Psoas muscle (tissue), 8 donors: ENCODE data around the gene BTBD7. TPM values are rescaled to one million over a fixed set of nuclear protein-coding genes. Genes with fewer than 3 reads are reported as not detected.
A peak's percentile ranks its signal among the peaks of the same experiment; 100 is the strongest.

Source experiments
- ATAC-seq, 4 donors: fragments of 200-7000 bp; cut with Tn5 transposase; one replicate each; pipeline ENCODE4 v1.9.1; 2020; ENCODE audit warnings: moderate library complexity in 3 of 4, mild to moderate bottlenecking in 2 of 4
- DNase-seq, 2 donors: peaks; one replicate each; pipeline ENCODE4 v3.0.0-alpha.2; 2020
- H3K27ac ChIP-seq: fragments of 200-600 bp; one replicate; pipeline ENCODE4 v1.8.0; 2022
- H3K27me3 ChIP-seq, 3 donors: fragments of 200-600 bp in 1 of 3; one replicate each; pipeline versions ENCODE4 v1.6.1 to v1.8.0; 2013 to 2022; ENCODE audit warnings: low read length in 2 of 3, mild to moderate bottlenecking in 2 of 3, moderate library complexity in 1 of 3; ENCODE audit not compliant: insufficient read depth in 3 of 3
- H3K36me3 ChIP-seq, 2 donors: fragments of 200-600 bp in 1 of 2; one replicate each; pipeline versions ENCODE4 v1.6.1 to v1.8.0; 2013 to 2022; ENCODE audit warnings: low read depth in 1 of 2, mild to moderate bottlenecking in 1 of 2, moderate library complexity in 1 of 2; ENCODE audit not compliant: insufficient read depth in 1 of 2
- H3K4me1 ChIP-seq: fragments of 200-600 bp; one replicate; pipeline ENCODE4 v1.8.0; 2022
- H3K4me3 ChIP-seq: fragments of 200-600 bp; one replicate; pipeline ENCODE4 v1.8.0; 2022; ENCODE audit warnings: mild to moderate bottlenecking
- H3K9me3 ChIP-seq: fragments of 200-600 bp; one replicate; pipeline ENCODE4 v1.8.0; 2022
- WGBS, 3 donors: extraction: QIAGEN DNeasy Blood & Tissue Kit; methylation state at CpG; one replicate each; pipeline versions ENCODE4 v1.1.6 to v1.1.7; 2013; 5-methylcytosine and 5-hydroxymethylcytosine counted together
- intact Hi-C, 2 donors: fragments of 100-400 bp; cut with DNase I; formaldehyde crosslinking; loops; one replicate each; pipeline versions ENCODE4 v1.11.0 to v1.14.2; 2022
- polyA plus RNA-seq, 3 donors: library from polyadenylated mRNA; stranded (reverse); fragments of 200-250 nt; gene quantifications; one replicate each; pipeline ENCODE4 v1.2.3, GENCODE V29; 2013
- total RNA-seq, 4 donors: library from RNA; stranded (reverse); fragmentation: NEBNext Ultra II Directional in 2 of 4; extraction: Animal tissue kit (Norgen Biotek cat#: 25700) in 2 of 4; gene quantifications; one replicate each; pipeline versions ENCODE4 v1.2.1 to v1.2.4, GENCODE V29; 2021 to 2023
- TF ChIP-seq, protein P1 (sequence below): fragments of 200-600 bp; IDR thresholded peaks from one replicate; pipeline ENCODE4 v1.8.0; 2022; ENCODE audit warnings: antibody characterized with exemption
- donor health status: healthy with polysubstance abuse.
- donor health status: DM: no; HTN: no; CAD: no; lungs with moderate emphysema.
- donor health status: Bipolar disorder and iron deficiency.
- donor health status: healthy.
- donor health status: DM: yes; HTN: yes; CAD: no.
- donor health status: DM: no; HTN: no; CAD: no.
- donor health status: DM: no; HTN: no; CAD: no.
- donor health status: DM: yes; HTN: yes; CAD: no.

The BTBD7 gene
- total and polyA plus RNA-seq, 7 donors, result 6.0 to 24.9 (median 18.9) TPM

DNA sequence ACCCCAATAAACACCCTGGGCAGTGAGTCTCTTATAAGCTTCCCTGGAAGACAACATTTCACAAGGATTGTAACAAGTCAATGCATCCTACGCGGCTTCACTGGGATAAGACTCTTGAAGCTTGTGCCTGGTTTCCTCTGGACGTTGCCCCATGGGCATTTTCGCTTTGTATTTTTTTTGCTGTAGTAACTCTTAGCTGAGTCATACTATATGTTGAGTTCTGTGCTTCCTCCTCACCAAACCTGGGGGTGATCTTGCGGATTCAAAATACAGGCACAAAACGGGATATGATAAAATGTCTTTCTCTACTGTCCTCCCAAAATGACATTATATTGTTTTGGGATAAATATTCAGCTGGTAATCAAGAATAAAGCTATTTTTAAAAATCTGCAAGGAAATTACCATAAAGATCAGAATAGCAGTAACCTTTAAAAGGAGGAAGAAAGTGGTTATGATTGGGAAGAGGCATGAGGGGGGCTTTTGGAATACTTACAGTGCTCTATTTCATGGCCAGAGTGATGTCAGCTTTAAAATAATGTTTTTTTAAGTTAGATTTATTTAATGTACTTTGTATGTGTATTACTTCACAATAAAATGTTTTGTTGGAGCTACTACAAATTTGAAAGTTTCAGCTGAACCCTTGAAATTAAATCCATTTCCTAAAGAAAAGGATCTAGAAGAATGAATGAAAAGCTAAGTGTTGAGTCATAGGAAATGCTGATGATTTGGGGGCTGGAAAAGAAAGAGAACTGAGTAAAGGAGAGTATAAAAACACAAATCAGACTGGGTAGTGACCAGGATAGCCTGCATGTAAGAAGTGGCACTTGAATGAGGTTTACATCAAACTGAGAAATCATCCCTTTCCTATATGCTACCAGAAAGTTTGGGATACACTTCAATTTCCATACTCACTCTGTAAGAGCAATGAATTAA is 14.7 kb downstream of the BTBD7 start:
- Histone ChIP-seq H3K9me3 (no peaks in the 10 kb centered on the region), H3K36me3 (peaks cover 0 to 4% of the 10 kb centered on the region in 2 donors), H3K4me1 (peaks cover 15% of the 10 kb centered on the region), H3K4me3 (no peak overlapping the region), H3K27me3 (no peaks in the 10 kb centered on the region), H3K27ac (no peak overlapping the region)
- TF ChIP-seq, protein P1, sequence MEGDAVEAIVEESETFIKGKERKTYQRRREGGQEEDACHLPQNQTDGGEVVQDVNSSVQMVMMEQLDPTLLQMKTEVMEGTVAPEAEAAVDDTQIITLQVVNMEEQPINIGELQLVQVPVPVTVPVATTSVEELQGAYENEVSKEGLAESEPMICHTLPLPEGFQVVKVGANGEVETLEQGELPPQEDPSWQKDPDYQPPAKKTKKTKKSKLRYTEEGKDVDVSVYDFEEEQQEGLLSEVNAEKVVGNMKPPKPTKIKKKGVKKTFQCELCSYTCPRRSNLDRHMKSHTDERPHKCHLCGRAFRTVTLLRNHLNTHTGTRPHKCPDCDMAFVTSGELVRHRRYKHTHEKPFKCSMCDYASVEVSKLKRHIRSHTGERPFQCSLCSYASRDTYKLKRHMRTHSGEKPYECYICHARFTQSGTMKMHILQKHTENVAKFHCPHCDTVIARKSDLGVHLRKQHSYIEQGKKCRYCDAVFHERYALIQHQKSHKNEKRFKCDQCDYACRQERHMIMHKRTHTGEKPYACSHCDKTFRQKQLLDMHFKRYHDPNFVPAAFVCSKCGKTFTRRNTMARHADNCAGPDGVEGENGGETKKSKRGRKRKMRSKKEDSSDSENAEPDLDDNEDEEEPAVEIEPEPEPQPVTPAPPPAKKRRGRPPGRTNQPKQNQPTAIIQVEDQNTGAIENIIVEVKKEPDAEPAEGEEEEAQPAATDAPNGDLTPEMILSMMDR, result no peak
- ATAC-seq, result peak in 1 of 4 donors; percentile 53
- 62 to 73% (median 71%) methylated on average over 6 of the region's 6 CpGs for WGBS, 3 donors
- no peak for DNase-seq
- intact Hi-C loops, result no loop called here

DNA sequence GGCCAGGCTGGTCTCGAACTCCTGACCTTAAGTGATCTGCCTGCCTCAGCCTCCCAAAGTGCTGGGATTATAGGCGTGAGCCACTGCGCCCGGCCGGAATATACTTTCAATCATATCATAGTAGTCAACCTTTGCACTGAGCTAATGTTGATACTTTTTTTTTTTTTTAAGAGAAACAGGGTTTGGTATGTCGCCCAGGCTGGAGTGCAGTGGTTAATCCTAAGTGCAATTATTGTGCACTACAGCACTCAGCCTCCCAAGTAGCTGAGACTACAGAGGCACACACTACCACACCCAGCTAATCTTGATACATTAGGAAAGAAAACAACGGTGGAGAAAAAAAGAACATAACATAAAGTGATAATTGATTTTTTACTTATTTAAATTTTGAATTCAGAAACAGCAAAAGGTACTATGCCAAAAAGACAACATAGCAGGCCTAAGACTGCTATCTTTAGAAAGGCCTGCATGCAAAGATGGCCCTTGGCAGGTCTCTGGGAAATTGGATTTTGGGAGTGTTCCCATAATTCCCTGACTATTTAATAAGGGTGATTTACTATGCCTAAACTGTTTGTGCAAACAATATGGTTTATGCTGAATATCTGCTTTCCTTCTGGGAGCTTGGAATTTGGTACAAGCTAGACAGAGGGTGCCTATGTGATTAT is 15.5 kb downstream of the BTBD7 start:
- no peak for ATAC-seq
- 88 to 92% (median 90%) methylated on average over 7 of the region's 7 CpGs for WGBS, 3 donors
- TF ChIP-seq, protein P1, result no peak
- no peak overlapping the region for H3K4me3 ChIP-seq
- H3K36me3 ChIP-seq, result peaks cover 0 to 4% of the 10 kb centered on the region in 2 donors
- no peaks in the 10 kb centered on the region for H3K27me3 ChIP-seq
- no peak for DNase-seq
- peaks cover 21% of the 10 kb centered on the region for H3K4me1 ChIP-seq
- H3K27ac ChIP-seq, result no peak overlapping the region
- no peaks in the 10 kb centered on the region for H3K9me3 ChIP-seq
- intact Hi-C loops, result no loop called here

DNA sequence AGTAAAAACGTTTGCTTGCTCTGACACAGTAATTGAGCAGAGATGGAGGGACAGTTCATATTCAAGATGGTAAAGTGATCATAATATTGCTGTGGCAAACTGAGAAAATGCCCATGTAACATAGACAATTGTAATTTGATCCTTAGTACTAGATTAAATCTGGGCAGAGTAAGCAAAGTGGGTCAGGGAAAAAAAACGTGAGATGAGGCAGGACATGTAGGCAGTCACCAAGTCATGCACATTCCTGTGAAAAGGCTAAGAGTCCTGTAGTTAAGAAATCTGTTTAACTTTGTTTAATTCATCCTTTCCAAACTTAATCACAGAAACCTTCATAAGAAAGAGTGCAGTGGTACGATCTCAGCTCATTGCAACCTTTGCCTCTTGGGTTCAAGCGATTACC is 16.1 kb downstream of the BTBD7 start:
- H3K4me1 ChIP-seq, result peaks cover 21% of the 10 kb centered on the region
- no peak overlapping the region for H3K27ac ChIP-seq
- intact Hi-C loops, result no loop called here
- DNase-seq, result no peak
- ATAC-seq, result no peak
- no peaks in the 10 kb centered on the region for H3K9me3 ChIP-seq
- H3K27me3 ChIP-seq, result no peaks in the 10 kb centered on the region
- H3K36me3 ChIP-seq, result peaks cover 0 to under 1% of the 10 kb centered on the region in 2 donors
- no peak overlapping the region for H3K4me3 ChIP-seq
- TF ChIP-seq, protein P1, result no peak
- 68 to 76% (median 70%) methylated on average over 4 of the region's 4 CpGs for WGBS, 3 donors

DNA sequence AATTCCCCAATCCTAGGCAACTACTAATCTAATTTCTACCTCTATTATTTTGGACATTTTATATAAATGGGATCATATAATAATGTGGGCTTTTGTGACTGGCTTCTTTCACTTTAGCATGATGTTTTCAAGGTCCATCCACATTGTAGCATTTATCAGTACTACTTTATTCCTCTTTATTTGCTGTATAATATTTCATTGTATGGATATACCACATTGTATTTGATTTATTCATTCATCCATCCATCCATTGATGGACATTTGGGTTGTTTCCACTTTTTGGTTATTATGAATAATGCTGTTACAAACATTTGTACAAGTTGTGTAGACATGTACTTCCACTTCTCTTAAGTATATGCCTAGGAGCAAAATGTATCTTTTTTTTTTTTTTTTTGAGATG is 17.3 kb downstream of the BTBD7 start:
- ATAC-seq (no peak), DNase-seq (no peak)
- H3K9me3 ChIP-seq, result no peaks in the 10 kb centered on the region
- no peaks in the 10 kb centered on the region for H3K27me3 ChIP-seq
- intact Hi-C loops, result no loop called here
- TF ChIP-seq, protein P1, result no peak
- H3K27ac ChIP-seq, result no peak overlapping the region
- no peak overlapping the region for H3K4me3 ChIP-seq
- no peaks in the 10 kb centered on the region for H3K36me3 ChIP-seq
- H3K4me1 ChIP-seq, result peaks cover 21% of the 10 kb centered on the region
